Uterus (tissue), 2 donors: ENCODE results near the gene HOXB5.

Source experiments
- POLR2A ChIP-seq, 2 donors: fragments of 450-650 bp; IDR thresholded peaks; one replicate each; pipeline ENCODE4 v1.6.1; 2016; ENCODE audit warnings: antibody characterized with exemption in 2 of 2, mild to moderate bottlenecking in 1 of 2, moderate library complexity in 1 of 2
- TF ChIP-seq, protein P1 (sequence below), 4 experiments: fragments of 200-600 bp in 2 of 4; fragments of 450-650 bp in 2 of 4; sonication (generic) in 2 of 4; IDR thresholded peaks; one replicate each; pipeline ENCODE4 v1.5.1; 2016 to 2019; ENCODE audit warnings: antibody characterized with exemption in 4 of 4, mild to moderate bottlenecking in 2 of 4, moderate library complexity in 1 of 4

DNA sequence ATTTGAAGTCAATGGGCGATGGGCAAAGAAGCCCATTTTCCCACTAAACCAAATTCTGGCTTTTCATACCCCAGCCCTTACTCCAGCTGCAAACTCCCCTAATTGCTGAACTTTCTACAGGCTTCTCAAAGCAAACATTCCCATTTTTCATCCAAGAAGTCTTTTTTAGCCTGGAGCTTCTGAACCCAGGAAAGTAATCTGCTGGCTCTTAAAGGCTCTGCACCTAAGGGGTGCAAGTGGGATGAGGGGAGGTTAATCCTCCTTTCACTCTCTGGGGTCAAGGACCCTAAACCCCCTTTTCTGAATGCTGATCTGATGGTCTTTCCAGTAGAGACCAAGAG is 14.9 kb upstream of the HOXB5 start:
- TF ChIP-seq, protein P1, sequence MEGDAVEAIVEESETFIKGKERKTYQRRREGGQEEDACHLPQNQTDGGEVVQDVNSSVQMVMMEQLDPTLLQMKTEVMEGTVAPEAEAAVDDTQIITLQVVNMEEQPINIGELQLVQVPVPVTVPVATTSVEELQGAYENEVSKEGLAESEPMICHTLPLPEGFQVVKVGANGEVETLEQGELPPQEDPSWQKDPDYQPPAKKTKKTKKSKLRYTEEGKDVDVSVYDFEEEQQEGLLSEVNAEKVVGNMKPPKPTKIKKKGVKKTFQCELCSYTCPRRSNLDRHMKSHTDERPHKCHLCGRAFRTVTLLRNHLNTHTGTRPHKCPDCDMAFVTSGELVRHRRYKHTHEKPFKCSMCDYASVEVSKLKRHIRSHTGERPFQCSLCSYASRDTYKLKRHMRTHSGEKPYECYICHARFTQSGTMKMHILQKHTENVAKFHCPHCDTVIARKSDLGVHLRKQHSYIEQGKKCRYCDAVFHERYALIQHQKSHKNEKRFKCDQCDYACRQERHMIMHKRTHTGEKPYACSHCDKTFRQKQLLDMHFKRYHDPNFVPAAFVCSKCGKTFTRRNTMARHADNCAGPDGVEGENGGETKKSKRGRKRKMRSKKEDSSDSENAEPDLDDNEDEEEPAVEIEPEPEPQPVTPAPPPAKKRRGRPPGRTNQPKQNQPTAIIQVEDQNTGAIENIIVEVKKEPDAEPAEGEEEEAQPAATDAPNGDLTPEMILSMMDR (IDR thresholded peaks at IDR 0.05), result no peak
- no peak for TF ChIP-seq POLR2A (IDR thresholded peaks at IDR 0.05)
